ENCODE measurements around the gene OPA3.
"Not testable (repeated sequence)": the region's sequence is repeated elsewhere in the genome, so short reads cannot be mapped to it uniquely, and the experiment has no call there.

OPA3 gene

DNA sequence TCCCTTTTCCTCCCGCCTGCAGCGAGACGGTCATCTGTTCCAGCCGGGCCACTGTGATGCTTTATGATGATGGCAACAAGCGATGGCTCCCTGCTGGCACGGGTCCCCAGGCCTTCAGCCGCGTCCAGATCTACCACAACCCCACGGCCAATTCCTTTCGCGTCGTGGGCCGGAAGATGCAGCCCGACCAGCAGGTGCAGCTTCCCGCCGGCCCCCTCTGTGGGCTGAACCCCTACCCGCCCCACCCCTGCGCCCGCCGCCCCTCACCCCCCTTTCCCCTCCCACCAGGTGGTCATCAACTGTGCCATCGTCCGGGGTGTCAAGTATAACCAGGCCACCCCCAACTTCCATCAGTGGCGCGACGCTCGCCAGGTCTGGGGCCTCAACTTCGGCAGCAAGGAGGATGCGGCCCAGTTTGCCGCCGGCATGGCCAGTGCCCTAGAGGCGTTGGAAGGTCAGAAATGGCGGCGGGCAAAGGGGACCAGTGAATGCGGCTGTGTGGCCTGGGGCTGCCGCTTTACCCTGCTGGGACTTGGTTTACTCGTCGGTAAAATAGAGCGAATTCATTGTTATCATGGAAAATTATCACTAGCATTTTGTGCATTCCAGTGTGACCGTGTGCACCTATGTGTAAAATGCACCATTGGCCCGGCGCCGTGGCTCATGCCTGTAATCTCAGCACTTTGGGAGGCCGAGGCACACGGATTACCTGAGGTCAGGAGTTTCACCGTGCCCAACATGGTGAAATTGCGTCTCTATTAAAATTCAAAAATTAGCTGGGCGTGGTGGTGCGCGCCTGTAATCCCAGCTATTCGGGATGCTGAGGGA lies 66.7 kb downstream of the OPA3 start:
- DNase-seq: no peak

DNA sequence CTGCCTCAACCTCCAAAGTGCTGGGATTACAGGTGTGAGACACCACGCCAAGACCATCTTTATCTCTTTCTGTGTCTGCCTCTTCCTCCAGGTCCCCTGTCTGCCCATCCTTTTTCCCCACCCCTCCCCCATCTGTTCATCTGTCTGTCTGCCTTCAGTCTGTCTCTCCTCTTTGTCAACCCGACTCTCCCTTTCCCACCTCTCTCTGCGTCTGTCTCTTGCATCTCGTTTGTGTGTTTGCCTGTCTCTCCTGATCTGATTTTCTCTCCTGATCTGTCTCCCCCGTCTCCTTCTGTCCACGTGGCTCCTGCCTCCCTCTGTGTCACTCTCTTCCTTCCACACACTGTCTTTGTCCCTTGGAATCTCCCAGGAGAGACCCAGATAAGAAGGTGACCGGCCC lies 67.4 kb downstream of the OPA3 start:
- DNase-seq: no peak

DNA sequence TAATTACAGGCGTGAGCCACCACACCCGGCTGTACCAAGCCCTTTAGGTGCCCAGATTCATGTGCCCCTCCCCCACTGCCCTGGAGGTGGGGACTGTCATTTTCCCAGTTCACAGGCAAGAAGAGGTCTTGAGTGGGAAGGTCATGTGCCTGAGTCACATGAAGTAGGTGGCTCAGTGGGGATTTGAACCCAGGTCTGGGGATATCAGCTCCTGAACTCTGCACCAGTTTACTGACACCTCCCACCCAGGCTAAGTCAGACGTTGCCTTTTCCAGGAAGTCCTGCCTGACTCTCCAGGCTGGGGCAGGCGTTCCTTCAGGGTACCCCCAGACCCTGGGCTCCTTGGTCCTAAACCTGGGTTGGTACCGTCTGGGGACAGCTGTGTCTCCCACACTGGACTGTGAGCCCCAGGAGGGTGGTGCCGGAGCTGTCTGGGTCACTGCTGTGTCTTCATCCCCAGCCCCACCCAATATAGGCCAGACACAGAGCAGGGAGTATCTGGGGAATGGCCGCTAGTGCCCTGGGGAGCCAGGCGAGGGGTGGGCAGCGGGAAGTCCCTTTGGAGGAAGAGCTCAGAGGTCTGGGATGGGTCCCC lies 68.7 kb downstream of the OPA3 start:
- DNase-seq: no peak

DNA sequence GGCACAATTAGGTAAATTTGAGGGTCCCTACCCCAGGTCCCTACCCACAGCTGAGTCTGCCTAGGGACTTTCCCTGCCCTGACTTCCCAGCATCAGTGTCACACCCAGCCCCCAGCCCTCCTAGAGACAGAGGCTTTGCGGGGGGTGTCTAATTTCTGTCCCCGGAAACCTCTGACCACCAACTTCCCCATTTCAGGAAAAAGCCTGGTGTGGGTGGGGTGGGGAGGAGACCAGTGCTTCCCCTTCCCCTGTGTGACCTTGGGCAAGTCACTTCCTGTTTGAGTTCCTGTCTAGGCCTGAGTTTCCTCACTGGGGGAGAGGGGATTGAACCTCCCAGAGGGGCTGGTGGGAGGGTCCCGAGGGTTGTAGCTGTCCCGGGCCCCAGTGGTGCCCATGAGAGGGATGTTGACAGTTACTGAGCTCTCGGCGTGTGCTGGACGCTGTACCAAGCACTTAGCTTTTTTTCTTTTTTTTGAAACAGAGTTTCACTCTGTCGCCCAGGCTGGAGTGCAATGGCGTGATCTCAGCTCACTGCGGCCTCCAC lies 69.4 kb downstream of the OPA3 start:
- DNase-seq: no peak

DNA sequence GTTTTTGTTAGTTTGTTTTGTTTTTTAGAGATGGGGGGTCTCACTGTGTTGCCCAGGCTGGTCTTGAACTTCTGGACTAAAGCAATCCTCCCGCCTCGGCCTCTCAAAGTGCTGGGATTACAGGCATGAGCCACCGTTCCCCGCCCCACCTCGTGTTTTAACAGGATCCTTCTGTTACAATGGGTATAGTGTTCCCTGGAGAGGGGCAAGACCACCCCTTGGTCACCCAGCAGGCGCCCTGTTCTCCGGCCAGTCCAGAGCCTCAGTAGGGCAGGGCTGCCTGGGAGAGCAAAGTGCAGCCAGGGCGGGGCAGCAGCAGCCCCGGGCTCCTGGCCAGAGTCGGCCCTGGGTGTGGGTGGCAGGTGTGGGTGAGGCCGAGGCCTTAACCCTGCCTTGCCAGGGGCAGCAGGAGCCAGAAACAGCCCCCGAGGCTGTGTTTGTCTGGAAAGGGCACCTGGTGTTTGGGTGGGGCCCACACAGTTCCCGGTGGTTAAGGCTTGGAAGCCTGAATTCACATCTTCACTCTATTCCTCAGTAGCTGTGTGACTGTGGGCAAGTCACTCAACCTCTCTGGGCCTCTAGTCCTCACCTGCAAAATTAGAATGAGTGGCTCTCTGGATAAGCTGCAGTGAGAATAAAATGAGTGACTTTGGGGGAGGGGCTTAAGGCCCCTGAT lies 70.1 kb downstream of the OPA3 start:
- no peak for DNase-seq

DNA sequence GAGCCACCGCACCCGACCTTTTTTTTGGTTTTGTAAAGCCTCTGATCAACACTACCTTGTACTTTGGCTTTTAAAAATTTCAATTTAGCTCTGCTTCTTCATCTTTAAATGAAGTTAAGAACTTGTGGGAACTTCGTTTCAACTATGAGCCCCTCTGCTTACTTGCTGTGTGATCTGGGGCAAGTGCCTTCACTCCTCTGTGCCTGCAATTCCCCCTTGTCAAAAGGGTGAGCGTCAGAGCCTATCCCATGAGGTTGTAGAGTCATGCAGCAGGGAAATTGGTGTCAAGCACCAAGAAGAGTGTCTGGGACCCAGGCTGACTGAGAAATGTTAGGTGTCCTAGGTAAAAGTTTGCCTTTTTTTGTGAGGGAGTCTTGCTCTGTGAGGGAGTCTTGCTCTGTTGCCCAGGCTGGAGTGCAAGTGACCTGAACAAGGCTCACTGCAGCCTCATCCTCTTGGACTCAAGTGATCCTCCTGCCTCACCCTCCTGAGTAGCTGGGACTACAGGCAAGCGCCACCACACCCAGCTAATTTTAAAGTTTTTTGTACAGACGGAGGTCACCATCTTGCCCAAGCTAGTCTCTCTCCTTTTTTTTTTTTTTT lies 71.6 kb downstream of the OPA3 start:
- DNase-seq: no peak

DNA sequence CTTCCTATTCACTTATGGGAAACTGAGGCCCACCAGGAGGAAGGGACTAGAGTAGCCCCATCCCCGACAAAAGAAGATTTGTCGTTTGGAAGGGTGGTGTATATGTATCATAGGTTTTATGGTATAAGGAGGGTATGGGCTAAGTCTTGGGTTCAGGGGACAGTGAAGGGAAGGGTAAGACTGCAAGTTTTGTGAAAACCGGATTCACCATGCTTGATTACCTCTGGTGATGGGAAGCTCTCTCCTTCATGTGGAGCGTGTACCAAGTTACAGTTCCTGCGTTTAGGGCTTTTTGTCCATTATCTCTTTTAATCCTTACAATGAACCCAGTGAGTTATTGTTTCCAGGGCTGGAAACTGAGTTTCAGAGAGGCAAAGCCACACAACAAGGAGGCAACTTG lies 73.5 kb downstream of the OPA3 start:
- no peak for DNase-seq

DNA sequence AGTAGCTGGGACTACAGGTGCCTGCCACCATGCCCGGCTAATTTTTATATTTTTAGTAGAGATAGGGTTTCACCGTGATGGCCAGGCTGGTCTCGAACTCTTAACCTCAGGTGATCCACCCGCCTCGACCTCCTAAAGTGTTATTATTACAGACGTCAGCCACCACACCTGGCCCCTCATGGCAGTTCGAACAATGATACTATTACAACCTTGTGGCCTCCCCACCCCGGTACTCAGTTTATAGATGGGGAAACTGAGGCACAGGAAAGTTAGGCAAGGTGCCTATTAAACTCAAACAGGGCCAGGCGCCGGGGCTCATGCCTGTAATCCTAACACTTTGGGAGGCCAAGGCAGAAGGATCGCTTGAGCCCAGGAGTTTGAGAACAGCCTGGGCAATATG lies 74.2 kb downstream of the OPA3 start:
- DNase-seq: not testable (repeated sequence)

DNA sequence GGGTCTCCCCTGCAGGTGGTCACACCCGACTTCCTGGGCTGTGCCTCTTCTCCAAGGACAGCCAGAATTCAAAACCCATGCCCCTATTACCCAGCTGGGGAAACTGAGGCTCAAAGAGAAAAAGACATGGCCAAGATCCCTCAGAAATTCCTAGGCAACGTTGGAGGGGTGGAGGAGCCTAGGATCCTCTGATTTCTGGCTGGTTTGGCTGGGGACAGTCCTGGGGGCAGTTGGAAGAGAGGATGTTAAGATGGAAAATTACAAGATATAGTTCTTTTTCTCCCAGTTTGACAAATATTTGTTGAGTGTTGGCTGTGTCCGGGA lies 74.9 kb downstream of the OPA3 start:
- DNase-seq: no peak

DNA sequence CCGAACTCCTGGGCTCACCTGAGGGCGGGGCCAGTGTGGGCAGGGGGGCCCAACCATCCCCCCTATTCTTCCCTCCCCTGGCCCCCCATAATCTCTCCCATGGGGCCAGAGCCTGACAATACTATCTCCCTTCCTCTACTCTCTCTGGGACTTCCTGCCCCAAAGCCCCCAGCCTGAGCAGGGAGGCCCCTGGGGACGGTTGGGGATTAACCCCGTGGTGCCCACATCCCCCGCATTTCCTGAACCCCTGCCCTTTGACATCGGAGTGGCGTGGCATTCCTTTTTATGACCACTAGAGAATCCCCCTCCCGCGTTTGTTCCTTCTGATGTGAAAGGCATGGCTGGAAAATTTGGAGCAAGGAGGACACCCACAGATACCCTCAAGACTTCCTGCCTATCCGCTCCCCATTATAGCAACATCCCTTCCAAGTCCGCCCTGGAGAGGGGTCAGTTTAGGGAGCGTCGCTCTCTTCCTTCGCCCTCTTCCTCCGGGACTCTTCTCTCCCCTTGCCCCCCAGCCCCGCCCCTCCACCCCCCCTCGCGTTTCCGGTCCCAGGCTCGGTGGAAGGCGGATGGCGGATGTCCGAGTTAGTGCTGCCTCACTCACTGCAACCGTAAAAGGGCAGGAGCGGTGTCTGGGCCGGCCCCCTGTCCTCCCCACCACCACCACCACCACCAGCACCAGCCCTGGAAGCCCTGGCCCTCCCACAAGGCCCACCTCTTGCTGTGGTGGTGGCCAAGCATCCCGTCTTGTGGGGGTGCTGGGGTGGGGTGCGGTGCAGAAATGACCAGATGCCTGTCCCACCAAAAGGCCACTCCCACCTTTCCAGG lies 75.5 kb downstream of the OPA3 start:
- DNase-seq: no peak

DNA sequence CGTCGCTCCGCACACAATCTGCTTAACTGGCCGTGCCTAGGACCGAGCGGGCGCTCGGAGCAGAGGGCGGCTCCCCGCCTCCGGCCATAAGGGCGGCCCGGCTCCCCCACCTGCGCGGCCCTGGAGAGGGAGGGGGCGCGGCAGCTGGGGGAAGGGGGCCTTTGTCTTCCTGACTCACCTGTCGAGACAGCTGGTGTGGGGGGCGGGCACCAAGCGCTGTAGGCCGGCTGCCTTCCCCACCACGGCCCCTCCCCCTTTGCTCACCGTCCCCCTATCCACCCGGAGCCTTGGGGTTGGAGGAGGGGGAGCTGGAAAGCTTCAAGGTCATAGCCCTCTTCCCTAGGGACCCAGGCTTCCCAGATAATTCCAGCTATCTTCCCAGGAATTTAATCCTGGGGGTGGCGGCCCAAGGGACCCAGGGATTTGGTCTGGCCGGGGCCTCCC lies 76.2 kb downstream of the OPA3 start:
- no peak for DNase-seq

DNA sequence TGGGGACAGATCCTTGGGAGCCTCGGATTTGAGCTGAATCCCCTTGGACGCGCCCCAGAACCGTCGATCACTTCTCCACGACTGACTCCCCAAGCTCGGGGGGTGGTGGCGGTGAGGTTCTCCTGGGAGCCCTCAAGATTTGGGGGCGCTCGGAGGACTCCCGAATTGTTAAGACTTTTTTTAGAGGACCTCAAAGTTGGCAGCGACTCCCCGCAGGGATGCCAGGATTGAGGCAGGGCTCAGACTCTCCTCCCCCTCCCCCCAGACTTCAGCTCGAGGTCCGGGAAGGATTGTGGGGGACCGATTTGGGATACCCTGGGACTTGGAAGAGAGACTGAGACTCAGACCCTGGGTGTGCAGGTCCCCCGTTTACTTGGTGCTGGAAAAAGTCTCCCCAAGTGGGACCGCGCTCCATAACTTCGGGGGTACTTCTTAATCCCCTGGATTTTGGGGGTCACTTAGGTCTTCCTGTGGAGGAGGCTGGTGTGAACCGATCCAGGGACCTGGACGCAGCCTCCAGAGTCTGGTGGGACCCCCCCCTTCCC lies 76.7 kb downstream of the OPA3 start:
- no peak for DNase-seq

DNA sequence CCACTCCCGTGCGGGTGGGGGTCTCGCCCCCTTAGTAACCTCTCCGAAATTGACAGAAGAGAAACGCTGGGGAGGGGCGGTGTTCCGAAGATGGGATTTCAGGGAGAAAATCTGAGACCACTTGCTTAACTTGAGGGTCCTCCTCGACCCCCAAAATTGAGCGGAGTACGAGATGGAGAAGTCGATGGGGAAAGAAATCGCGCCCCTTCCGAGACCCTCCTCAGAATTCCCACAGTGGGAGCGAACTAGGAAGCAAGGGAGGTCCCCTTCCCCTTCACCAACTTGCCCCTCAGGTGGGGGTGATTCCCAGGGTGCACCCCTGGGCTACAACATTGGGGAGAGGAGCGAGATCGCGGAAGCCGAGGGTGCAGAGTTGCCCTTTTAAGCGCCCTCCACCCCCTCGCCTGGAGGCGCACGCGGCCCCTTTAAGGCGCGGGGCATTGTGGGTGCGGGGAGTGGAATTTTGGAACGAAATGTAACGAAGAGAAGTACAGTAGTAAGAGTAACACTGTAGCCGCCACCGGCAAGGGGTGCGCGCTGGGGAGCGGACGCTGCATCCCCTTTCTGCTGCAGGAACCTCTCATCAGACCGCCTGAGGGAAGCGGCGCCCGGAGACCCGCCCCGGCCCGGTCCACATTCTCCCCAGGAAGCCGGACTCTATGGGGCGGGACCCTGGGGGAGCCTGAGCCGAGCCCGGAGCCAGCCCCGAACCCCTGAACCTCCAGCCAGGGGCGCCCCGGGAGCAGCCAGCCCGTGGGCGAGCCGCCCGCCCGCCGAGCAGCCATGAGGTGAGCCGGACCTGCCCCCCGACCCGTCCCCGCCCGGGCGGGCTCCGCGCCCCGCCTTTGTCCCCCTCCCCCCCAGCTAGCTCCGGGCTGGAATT lies 77.4 kb downstream of the OPA3 start, which contains the start of gene VASP:
Gene VASP, plus strand, starts transcription at position 491 of the 883 bp plus-strand sequence. Its CDS starts 293 bp downstream, at position 784.
- peak; percentile 58 to 80 for DNase-seq

DNA sequence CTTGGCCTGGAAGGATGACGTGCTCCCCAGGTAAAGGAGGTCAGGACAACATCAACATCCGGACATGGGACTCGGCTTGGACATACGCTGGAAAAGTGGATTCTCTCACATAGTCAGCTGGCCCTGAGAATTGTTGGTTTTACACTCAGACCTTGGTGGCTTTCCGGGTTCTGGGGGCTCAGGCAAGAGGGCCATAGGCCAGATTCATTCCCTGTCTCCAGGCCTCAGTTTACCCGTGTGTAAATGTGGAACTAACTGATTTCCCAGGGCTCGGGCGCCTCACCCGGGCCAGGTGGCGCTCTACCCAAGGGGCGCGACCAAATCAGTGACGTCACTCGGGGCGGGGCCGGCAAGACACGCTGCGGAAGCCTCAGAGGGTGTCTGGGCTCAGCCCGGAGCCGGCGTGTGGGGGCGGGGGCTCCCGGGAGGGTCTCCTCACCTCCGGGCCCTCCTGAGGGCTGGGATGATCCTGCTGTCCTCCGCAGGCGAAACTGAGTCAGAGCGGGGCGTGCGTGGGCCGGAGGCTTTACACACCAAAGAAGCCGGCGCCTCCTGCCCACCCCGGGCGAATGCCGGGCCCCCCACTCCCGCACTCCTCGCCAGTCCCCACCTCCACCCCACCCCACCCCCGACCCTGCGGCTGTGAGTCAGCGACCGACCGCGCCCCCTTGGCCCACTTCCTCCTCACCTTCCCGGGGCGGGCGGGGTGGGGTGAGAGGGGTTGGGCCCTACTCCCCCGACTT lies 78.2 kb downstream of the OPA3 start:
- peak; percentile 91 to 96 for DNase-seq

DNA sequence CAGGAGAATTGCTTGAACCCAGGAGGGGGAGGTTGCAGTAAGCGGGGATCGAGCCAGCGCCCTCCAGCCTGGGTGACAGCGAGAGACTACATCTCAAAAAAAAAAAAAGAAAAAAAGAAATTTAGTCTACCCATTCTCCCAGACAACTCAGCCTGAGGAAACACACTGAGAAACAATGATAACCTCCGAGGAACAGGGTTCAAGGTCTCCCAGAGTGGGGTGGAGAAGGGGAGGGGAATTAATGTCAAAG lies 78.7 kb downstream of the OPA3 start:
- no peak for DNase-seq

DNA sequence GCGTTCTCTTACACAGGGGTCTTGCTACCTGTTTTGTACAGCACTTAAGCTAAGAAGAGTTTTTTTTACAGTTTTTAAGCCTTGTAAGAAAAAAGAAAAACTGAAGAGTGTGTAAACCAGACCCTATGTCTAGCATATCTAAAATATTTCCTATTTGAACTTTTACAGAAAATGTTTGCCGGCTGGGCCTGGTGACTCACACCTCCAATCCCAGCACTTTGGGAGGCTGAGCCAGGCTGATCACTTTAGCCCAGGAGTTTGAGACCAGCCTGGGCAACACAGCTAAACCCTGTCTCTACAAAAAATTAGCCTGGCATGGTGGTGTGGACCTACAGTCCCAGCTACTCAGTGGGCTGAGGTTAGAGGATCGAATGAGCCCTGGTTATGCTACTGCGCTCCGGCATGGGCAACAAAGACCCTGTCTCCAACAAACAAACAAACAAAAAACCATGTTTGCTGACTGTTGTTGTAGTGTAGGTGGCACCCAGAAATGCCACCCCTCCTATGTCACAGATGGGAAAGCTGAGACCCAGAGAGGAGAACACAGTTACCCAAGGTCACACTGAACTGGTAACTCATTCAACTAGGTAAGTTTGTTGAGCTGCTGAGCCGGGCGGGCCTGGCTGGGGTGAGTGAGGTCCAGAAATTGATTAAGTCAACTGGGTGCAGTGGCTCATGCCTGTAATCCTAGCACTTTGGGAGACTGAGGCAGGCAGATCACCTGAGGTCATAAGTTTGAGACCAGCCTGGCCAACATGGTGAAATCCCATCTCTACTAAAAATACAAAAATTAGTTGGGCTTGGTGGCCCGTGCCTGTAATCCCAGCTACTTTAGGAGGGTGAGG lies 79.2 kb downstream of the OPA3 start:
- DNase-seq: no peak

DNA sequence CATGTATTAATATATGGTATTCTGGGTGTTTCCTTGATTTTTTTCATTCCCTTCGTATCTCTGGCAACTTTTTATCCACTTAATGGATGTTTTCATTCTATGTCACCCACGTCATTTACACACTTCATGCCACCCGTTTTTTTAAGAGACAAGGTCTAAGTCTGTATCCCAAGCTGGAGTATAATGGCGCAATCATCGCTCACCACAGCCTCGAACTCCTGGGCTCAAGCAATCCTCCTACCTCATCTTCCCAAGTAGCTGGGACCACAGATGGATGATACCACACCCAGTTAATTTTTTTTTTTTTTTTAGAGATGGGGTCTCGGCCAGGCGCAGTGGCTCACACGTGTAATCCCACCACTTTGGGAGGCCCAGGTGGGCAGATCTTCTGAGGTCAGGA lies 80.7 kb downstream of the OPA3 start:
- no peak for DNase-seq

DNA sequence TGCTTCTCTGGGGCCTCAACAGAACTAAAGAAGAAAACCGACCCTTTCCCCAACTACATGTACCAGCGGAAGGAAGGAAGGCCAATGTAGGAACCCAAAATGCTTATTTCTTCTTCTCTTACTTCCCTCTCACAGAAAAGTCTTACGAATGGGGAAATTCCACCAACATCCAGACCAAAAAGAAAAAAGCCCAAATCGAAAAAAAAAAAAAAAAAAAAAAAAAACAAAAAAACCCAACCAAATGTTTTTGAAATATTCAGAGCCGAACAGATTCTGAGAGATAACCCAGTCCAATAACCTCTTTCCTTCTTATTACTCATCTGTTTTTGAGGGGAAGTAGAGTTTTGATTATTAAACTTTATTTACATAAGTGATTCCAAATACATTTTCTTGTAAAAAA lies 82.5 kb downstream of the OPA3 start:
- no peak for DNase-seq

DNA sequence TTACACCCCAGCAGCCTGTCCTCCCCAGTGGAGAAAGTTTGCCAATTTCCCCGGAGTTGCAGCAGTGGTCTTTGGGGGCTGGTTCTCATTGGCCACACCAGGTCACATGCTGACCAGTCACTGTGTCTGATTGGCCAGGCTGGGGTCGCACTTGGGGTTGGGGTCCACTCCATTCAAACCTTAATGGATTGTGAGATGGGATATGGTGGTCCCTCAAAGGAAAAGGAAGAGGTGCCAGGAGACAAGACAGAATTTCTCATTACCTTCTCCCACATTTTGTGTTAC lies 82.9 kb downstream of the OPA3 start:
- DNase-seq: no peak

Data from NCI-H1930 (cell line).